HT-29 (cell line): ENCODE data around the gene KREMEN1. TPM values are rescaled to one million over a fixed set of nuclear protein-coding genes. Genes with fewer than 3 reads are reported as not detected.

Experiments used
- DNase-seq: peaks from one replicate; pipeline ENCODE4 v3.0.0-alpha.2; 2015; ENCODE audit warnings: low spot score
- total RNA-seq: library from RNA; depleted of rRNA; stranded (reverse); fragments of >200 nt; shearing (Covaris generic); gene quantifications from 2 replicates; pipeline ENCODE4 v1.2.3, GENCODE V29; 2014

KREMEN1 gene
- total RNA-seq, 1 experiment from 2014 or later, result 6.8 TPM

GRCh38 chr22:29102300-29102699 lies 29.5 kb downstream of the KREMEN1 start:
- DNase-seq, result no peak

- DNase-seq, result no peak
Observed at GRCh38 chr22:29103121-29103520, 30.3 kb downstream of the KREMEN1 start.

- no peak for DNase-seq
Observed at GRCh38 chr22:29105468-29105867, 32.6 kb downstream of the KREMEN1 start.

- no peak for DNase-seq
Observed at GRCh38 chr22:29106839-29107238, 34.0 kb downstream of the KREMEN1 start.

GRCh38 chr22:29108137-29108536 lies 35.3 kb downstream of the KREMEN1 start:
- DNase-seq, result no peak

GRCh38 chr22:29109822-29110221 lies 37.0 kb downstream of the KREMEN1 start:
- DNase-seq, result no peak

- DNase-seq, result no peak
Observed at GRCh38 chr22:29110946-29111345, 38.1 kb downstream of the KREMEN1 start.

GRCh38 chr22:29112121-29112520 lies 39.3 kb downstream of the KREMEN1 start:
- no peak for DNase-seq

- DNase-seq, result no peak
Observed at GRCh38 chr22:29112681-29113080, 39.8 kb downstream of the KREMEN1 start.

GRCh38 chr22:29113319-29113718 lies 40.5 kb downstream of the KREMEN1 start:
- no peak for DNase-seq

- DNase-seq, result no peak
Observed at GRCh38 chr22:29114392-29114791, 41.6 kb downstream of the KREMEN1 start.

- no peak for DNase-seq
Observed at GRCh38 chr22:29115682-29116288, 43.0 kb downstream of the KREMEN1 start.

GRCh38 chr22:29116397-29117123 lies 43.7 kb downstream of the KREMEN1 start:
- DNase-seq, result no peak

- no peak for DNase-seq
Observed at GRCh38 chr22:29117799-29118477, 45.1 kb downstream of the KREMEN1 start.

GRCh38 chr22:29120098-29120912 lies 47.5 kb downstream of the KREMEN1 start:
- DNase-seq, result peak; percentile 9

- no peak for DNase-seq
Observed at GRCh38 chr22:29121124-29121523, 48.3 kb downstream of the KREMEN1 start.

- DNase-seq, result no peak
Observed at GRCh38 chr22:29122041-29122440, 49.2 kb downstream of the KREMEN1 start.

- no peak for DNase-seq
Observed at GRCh38 chr22:29124777-29125442, 52.1 kb downstream of the KREMEN1 start.

- DNase-seq, result no peak
Observed at GRCh38 chr22:29125443-29125778, 52.6 kb downstream of the KREMEN1 start.

GRCh38 chr22:29125844-29126243 lies 53.0 kb downstream of the KREMEN1 start:
- no peak for DNase-seq

GRCh38 chr22:29126670-29127395 lies 54.0 kb downstream of the KREMEN1 start:
- peak; percentile 27 for DNase-seq
